Neural cell (in vitro differentiated cells): ENCODE measurements around the gene REPS2. TPM values are rescaled to one million over a fixed set of nuclear protein-coding genes. Genes with fewer than 3 reads are reported as not detected.

Experiments
- H2AFZ ChIP-seq: fragments of 200-600, 300-800 bp; sonication (generic), shearing (Covaris generic); 2 replicates; pipeline ENCODE4 v1.6.0; 2014; ENCODE audit warnings: low read depth, mild to moderate bottlenecking, antibody characterized with exemption, low read length, moderate library complexity
- H3F3A ChIP-seq: fragments of 200-600 bp; shearing (Covaris generic); 2 replicates; pipeline ENCODE4 v1.6.1; 2016; ENCODE audit warnings: mild to moderate bottlenecking, moderate library complexity, mixed read lengths, antibody characterized with exemption, low read length; ENCODE audit not compliant: insufficient read depth, poor library complexity, severe bottlenecking
- H3K27ac ChIP-seq: fragments of 200-600, 300-800 bp; sonication (generic), shearing (Covaris generic); 2 replicates; pipeline ENCODE4 v1.5.1; 2014; ENCODE audit warnings: mild to moderate bottlenecking, low read length, moderate library complexity
- H3K27me3 ChIP-seq: fragments of 300-800, 200-600 bp; sonication (generic), shearing (Covaris generic); 2 replicates; pipeline ENCODE4 v1.6.0; 2014; ENCODE audit warnings: mild to moderate bottlenecking, low read depth, low read length, moderate library complexity; ENCODE audit not compliant: insufficient read depth
- H3K36me3 ChIP-seq: fragments of 300-800, 200-600 bp; sonication (generic), shearing (Covaris generic); 2 replicates; pipeline ENCODE4 v1.5.1; 2014; ENCODE audit warnings: mild to moderate bottlenecking, antibody characterized with exemption, low read length, moderate library complexity; ENCODE audit not compliant: insufficient read depth
- H3K4me2 ChIP-seq: fragments of 300-800, 200-600 bp; sonication (generic), shearing (Covaris generic); 2 replicates; pipeline ENCODE4 v1.6.0; 2014; ENCODE audit warnings: mild to moderate bottlenecking, low read length
- H3K4me3 ChIP-seq: fragments of 300-800, 200-600 bp; sonication (generic), shearing (Covaris generic); 2 replicates; pipeline ENCODE4 v1.5.1; 2014; ENCODE audit warnings: mild to moderate bottlenecking, low read length, moderate library complexity
- H3K79me2 ChIP-seq: fragments of 200-600 bp; shearing (Covaris generic); replicated peaks from 2 replicates; pipeline ENCODE4 v1.6.0; 2014; ENCODE audit warnings: mild to moderate bottlenecking, low read length, moderate library complexity; ENCODE audit not compliant: insufficient read depth
- H3K9ac ChIP-seq: fragments of 300-800, 200-600 bp; sonication (generic), shearing (Covaris generic); 2 replicates; pipeline ENCODE4 v1.6.1; 2016; ENCODE audit warnings: mild to moderate bottlenecking, low read length, mixed read lengths
- H3K9me2 ChIP-seq: fragments of 200-600 bp; shearing (Covaris generic); 2 replicates; pipeline ENCODE4 v1.6.1; 2016; ENCODE audit warnings: mild to moderate bottlenecking, low read length, mixed read lengths; ENCODE audit not compliant: insufficient read depth
- H3K9me3 ChIP-seq: fragments of 200-600, 300-800 bp; sonication (generic), shearing (Covaris generic); 2 replicates; pipeline ENCODE4 v1.6.1; 2016; ENCODE audit warnings: mild to moderate bottlenecking, mixed run types, low read length, moderate library complexity, mixed read lengths
- H4K20me1 ChIP-seq: fragments of 200-600 bp; shearing (Covaris generic); 2 replicates; pipeline ENCODE4 v1.6.1; 2016; ENCODE audit warnings: mild to moderate bottlenecking, mixed run types; ENCODE audit not compliant: insufficient read depth
- CTCF ChIP-seq: fragments of 450-650 bp; IDR thresholded peaks from 2 replicates; pipeline ENCODE4 v1.5.1; 2014; ENCODE audit warnings: antibody characterized with exemption, mild to moderate bottlenecking, moderate library complexity; ENCODE audit not compliant: poor library complexity, severe bottlenecking
- EP300 ChIP-seq: fragments of 450-650 bp; conservative IDR thresholded peaks from 2 replicates; pipeline ENCODE4 v1.6.1; 2014; ENCODE audit warnings: antibody characterized with exemption, mild to moderate bottlenecking, moderate library complexity; ENCODE audit not compliant: poor library complexity, severe bottlenecking
- EZH2 ChIP-seq: fragments of 200-600, 300-800 bp; shearing (Covaris generic), sonication (generic); IDR thresholded peaks from 2 replicates; pipeline ENCODE4 v1.6.1; 2014; ENCODE audit warnings: antibody characterized with exemption, low read length, borderline replicate concordance, mild to moderate bottlenecking; ENCODE audit not compliant: insufficient read depth, poor library complexity, severe bottlenecking
- MXI1 ChIP-seq: fragments of 450-650 bp; conservative IDR thresholded peaks from 2 replicates; pipeline ENCODE4 v1.6.1; 2014; ENCODE audit warnings: antibody characterized with exemption, mild to moderate bottlenecking; ENCODE audit not compliant: poor library complexity, severe bottlenecking
- POLR2AphosphoS5 ChIP-seq: IDR thresholded peaks from 2 replicates; pipeline ENCODE4 v1.6.1; 2012
- RAD21 ChIP-seq: fragments of 450-650 bp; conservative IDR thresholded peaks from 2 replicates; pipeline ENCODE4 v1.6.1; 2014; ENCODE audit warnings: antibody characterized with exemption, mild to moderate bottlenecking, moderate library complexity
- REST ChIP-seq: IDR thresholded peaks from 2 replicates; pipeline ENCODE4 v1.6.1; 2012; ENCODE audit warnings: borderline replicate concordance
- SMC3 ChIP-seq: fragments of 450-650 bp; conservative IDR thresholded peaks from 2 replicates; pipeline ENCODE4 v1.6.1; 2014; ENCODE audit warnings: antibody characterized with exemption, mild to moderate bottlenecking, moderate library complexity; ENCODE audit not compliant: poor library complexity
- TAF1 ChIP-seq: IDR thresholded peaks from 2 replicates; pipeline ENCODE4 v1.6.1; 2012; ENCODE audit warnings: low read depth
- polyA plus RNA-seq: library from polyadenylated mRNA; depleted of rRNA; stranded (reverse); fragments of >200 nt; gene quantifications from 2 replicates; pipeline ENCODE4 v1.2.3, GENCODE V29; 2014

The REPS2 gene
- polyA plus RNA-seq, 1 donor from 2014 or later: 15.1 TPM

GRCh38 chrX:16992445-16992844, 46.0 kb downstream of the REPS2 start:
- no peak overlapping the region for H3K4me3 ChIP-seq
- no peaks in the 10 kb centered on the region for H3K36me3 ChIP-seq
- no peaks in the 10 kb centered on the region for H3F3A ChIP-seq
- no peak overlapping the region for H2AFZ ChIP-seq
- TF ChIP-seq RAD21 (no peak), EP300 (no peak), REST (no peak), SMC3 (no peak), TAF1 (no peak), POLR2AphosphoS5 (no peak), CTCF (no peak), MXI1 (no peak), EZH2 (no peak)
- no peaks in the 10 kb centered on the region for H4K20me1 ChIP-seq
- no peak overlapping the region for H3K4me2 ChIP-seq
- no peak overlapping the region for H3K27ac ChIP-seq
- no peaks in the 10 kb centered on the region for H3K79me2 ChIP-seq
- H3K9ac ChIP-seq: no peak overlapping the region
- no peaks in the 10 kb centered on the region for H3K9me3 ChIP-seq
- no peaks in the 10 kb centered on the region for H3K27me3 ChIP-seq
- no peaks in the 10 kb centered on the region for H3K9me2 ChIP-seq

- no peaks in the 10 kb centered on the region for H3K9me2 ChIP-seq
- no peaks in the 10 kb centered on the region for H4K20me1 ChIP-seq
- no peak overlapping the region for H2AFZ ChIP-seq
- H3K27ac ChIP-seq: no peak overlapping the region
- H3K4me2 ChIP-seq: no peak overlapping the region
- H3F3A ChIP-seq: no peaks in the 10 kb centered on the region
- H3K4me3 ChIP-seq: no peak overlapping the region
- H3K9me3 ChIP-seq: no peaks in the 10 kb centered on the region
- no peaks in the 10 kb centered on the region for H3K36me3 ChIP-seq
- H3K79me2 ChIP-seq: no peaks in the 10 kb centered on the region
- no peak overlapping the region for H3K9ac ChIP-seq
- no peaks in the 10 kb centered on the region for H3K27me3 ChIP-seq
- no peak for TF ChIP-seq POLR2AphosphoS5
- TF ChIP-seq TAF1: no peak
Measured at GRCh38 chrX:16992951-16993350, 46.5 kb downstream of the REPS2 start.

GRCh38 chrX:16993791-16994318, 47.4 kb downstream of the REPS2 start:
- no peak overlapping the region for H3K4me2 ChIP-seq
- H2AFZ ChIP-seq: no peak overlapping the region
- H3K9me3 ChIP-seq: no peaks in the 10 kb centered on the region
- H3K9ac ChIP-seq: no peak overlapping the region
- no peaks in the 10 kb centered on the region for H3K36me3 ChIP-seq
- H3K9me2 ChIP-seq: no peaks in the 10 kb centered on the region
- H3K79me2 ChIP-seq: no peaks in the 10 kb centered on the region
- no peaks in the 10 kb centered on the region for H3K27me3 ChIP-seq
- no peaks in the 10 kb centered on the region for H4K20me1 ChIP-seq
- H3K4me3 ChIP-seq: no peak overlapping the region
- TF ChIP-seq REST (no peak), CTCF (no peak), MXI1 (no peak), TAF1 (no peak), RAD21 (no peak), EZH2 (no peak)
- no peaks in the 10 kb centered on the region for H3F3A ChIP-seq
- no peak overlapping the region for H3K27ac ChIP-seq
